Kidney epithelial cell (primary cell): Measurements from ENCODE around the gene SKAP2. TPM values are rescaled to one million over a fixed set of nuclear protein-coding genes. Genes with fewer than 3 reads are reported as not detected.

ENCODE experiments used
- DNase-seq: peaks from one replicate; pipeline ENCODE4 v3.0.0-alpha.2; 2010; ENCODE audit warnings: low read depth
- H3K27me3 ChIP-seq: 2 replicates; pipeline ENCODE4 v1.6.0; 2011; ENCODE audit warnings: low read length; ENCODE audit not compliant: control insufficient read depth, insufficient read depth
- H3K36me3 ChIP-seq: 2 replicates; pipeline ENCODE4 v1.5.1; 2011; ENCODE audit warnings: low read length; ENCODE audit not compliant: control insufficient read depth, insufficient read depth
- H3K4me3 ChIP-seq: 2 replicates; pipeline ENCODE4 v1.5.1; 2011; ENCODE audit warnings: low read depth, mild to moderate bottlenecking, control low read depth, low read length
- CTCF ChIP-seq: IDR thresholded peaks from 2 replicates; pipeline ENCODE4 v1.5.1; 2011; ENCODE audit warnings: mild to moderate bottlenecking, moderate library complexity, low read length, control low read depth, inconsistent platforms; ENCODE audit not compliant: insufficient read depth, poor library complexity, severe bottlenecking
- total RNA-seq: library from RNA; depleted of rRNA; stranded (reverse); fragments of >200 nt; gene quantifications from 2 replicates; pipeline ENCODE4 v1.2.3, GENCODE V29; 2015

SKAP2 gene
- total RNA-seq, 1 donor from 2014 or later: 35.6 TPM

- no peak for DNase-seq
- Histone ChIP-seq H3K36me3 (no peaks in the 10 kb centered on the region), H3K4me3 (no peak overlapping the region), H3K27me3 (no peaks in the 10 kb centered on the region)
- TF ChIP-seq CTCF: no peak
These were observed 128.3 kb downstream of the SKAP2 start for GRCh38 chr7:26735976-26736600.

- Histone ChIP-seq H3K4me3 (no peak overlapping the region), H3K27me3 (no peaks in the 10 kb centered on the region), H3K36me3 (no peaks in the 10 kb centered on the region)
- TF ChIP-seq CTCF: no peak
- no peak for DNase-seq
These were observed 135.1 kb downstream of the SKAP2 start for GRCh38 chr7:26729150-26729775.

- TF ChIP-seq CTCF: no peak
- no peaks in the 10 kb centered on the region for H3K27me3 ChIP-seq
- no peaks in the 10 kb centered on the region for H3K36me3 ChIP-seq
- no peak for DNase-seq
- no peak overlapping the region for H3K4me3 ChIP-seq
These were observed 138.3 kb downstream of the SKAP2 start for GRCh38 chr7:26726051-26726450.

- no peak for DNase-seq
- Histone ChIP-seq H3K27me3 (no peaks in the 10 kb centered on the region), H3K4me3 (no peak overlapping the region), H3K36me3 (no peaks in the 10 kb centered on the region)
- TF ChIP-seq CTCF: no peak
These were observed 139.6 kb downstream of the SKAP2 start for GRCh38 chr7:26724795-26725194.

GRCh38 chr7:26723129-26723528 lies 141.3 kb downstream of the SKAP2 start:
- H3K36me3 ChIP-seq: no peaks in the 10 kb centered on the region
- peak; percentile 14 for DNase-seq
- no peaks in the 10 kb centered on the region for H3K27me3 ChIP-seq
- TF ChIP-seq CTCF: no peak
- no peak overlapping the region for H3K4me3 ChIP-seq

GRCh38 chr7:26721450-26721849 lies 142.9 kb downstream of the SKAP2 start:
- TF ChIP-seq CTCF: no peak
- DNase-seq: no peak
- H3K36me3 ChIP-seq: no peaks in the 10 kb centered on the region
- no peak overlapping the region for H3K4me3 ChIP-seq
- no peaks in the 10 kb centered on the region for H3K27me3 ChIP-seq
